Large intestine (tissue), 3 donors: ENCODE results near the gene FOXE1. TPM values are rescaled to one million over a fixed set of nuclear protein-coding genes. Genes with fewer than 3 reads are reported as not detected.

Source experiments
- DNase-seq, 2 donors: peaks; one replicate each; pipeline versions ENCODE4 v3.0.0 to v3.0.0-alpha.2; 2013
- H3K27ac ChIP-seq: one replicate; pipeline ENCODE4 v1.5.1; 2013; ENCODE audit warnings: low read length
- H3K27me3 ChIP-seq: 2 replicates; pipeline ENCODE4 v1.6.1; 2013; ENCODE audit warnings: low read length; ENCODE audit not compliant: control insufficient read depth, insufficient read depth
- H3K36me3 ChIP-seq: 2 replicates; pipeline ENCODE4 v1.6.1; 2013; ENCODE audit warnings: low read length; ENCODE audit not compliant: control insufficient read depth, insufficient read depth
- H3K4me1 ChIP-seq: one replicate; pipeline ENCODE4 v1.6.1; 2013; ENCODE audit warnings: low read length; ENCODE audit not compliant: control insufficient read depth, insufficient read depth
- H3K4me3 ChIP-seq: one replicate; pipeline ENCODE4 v1.5.1; 2013; ENCODE audit warnings: low read length
- H3K9me3 ChIP-seq: one replicate; pipeline ENCODE4 v1.6.1; 2013; ENCODE audit warnings: mild to moderate bottlenecking, low read depth, low read length, moderate library complexity; ENCODE audit not compliant: control insufficient read depth
- WGBS: methylation state at CpG from one replicate; pipeline ENCODE4 v1.1.5; 2013; ENCODE audit warnings: low lambda C conversion rate; ENCODE audit not compliant: insufficient coverage; 5-methylcytosine and 5-hydroxymethylcytosine counted together
- polyA plus RNA-seq: library from polyadenylated mRNA; unstranded; fragments of 120-200 nt; gene quantifications from one replicate; pipeline ENCODE4 v1.2.1, GENCODE V29; 2013

The FOXE1 gene
- polyA plus RNA-seq, 1 donor: 0.01 TPM

- no peak overlapping the region for H3K4me3 ChIP-seq
- no peak overlapping the region for H3K27ac ChIP-seq
- no peaks in the 10 kb centered on the region for H3K36me3 ChIP-seq
- DNase-seq: no peak
- H3K27me3 ChIP-seq: peaks cover 18% of the 10 kb centered on the region
- H3K9me3 ChIP-seq: no peaks in the 10 kb centered on the region
- no peaks in the 10 kb centered on the region for H3K4me1 ChIP-seq
- no CpG with 5 or more reads among the region's 1 CpG for WGBS
These were observed 33.3 kb upstream of the FOXE1 start for GRCh38 chr9:97819735-97820134.

- Histone ChIP-seq H3K9me3 (no peaks in the 10 kb centered on the region), H3K36me3 (no peaks in the 10 kb centered on the region), H3K27me3 (peaks cover 18% of the 10 kb centered on the region), H3K4me1 (no peaks in the 10 kb centered on the region), H3K27ac (no peak overlapping the region), H3K4me3 (no peak overlapping the region)
- DNase-seq: no peak
- WGBS: no CpG with 5 or more reads among the region's 1 CpG
These were observed 32.7 kb upstream of the FOXE1 start for GRCh38 chr9:97820373-97820772.

GRCh38 chr9:97830884-97831829, 21.9 kb upstream of the FOXE1 start:
- H3K9me3 ChIP-seq: no peaks in the 10 kb centered on the region
- H3K4me1 ChIP-seq: no peaks in the 10 kb centered on the region
- no CpG with 5 or more reads among the region's 15 CpGs for WGBS
- peaks cover 2% of the 10 kb centered on the region for H3K27me3 ChIP-seq
- peak in 1 of 2 donors; percentile 54 for DNase-seq
- H3K27ac ChIP-seq: no peak overlapping the region
- peak overlapping the region; percentile 9 for H3K4me3 ChIP-seq
- no peaks in the 10 kb centered on the region for H3K36me3 ChIP-seq

- Histone ChIP-seq H3K27me3 (no peaks in the 10 kb centered on the region), H3K4me3 (no peak overlapping the region), H3K27ac (no peak overlapping the region), H3K9me3 (no peaks in the 10 kb centered on the region), H3K4me1 (no peaks in the 10 kb centered on the region), H3K36me3 (no peaks in the 10 kb centered on the region)
- no peak for DNase-seq
- WGBS: no CpG with 5 or more reads among the region's 10 CpGs
These were observed 21.0 kb upstream of the FOXE1 start for GRCh38 chr9:97831843-97832636.

GRCh38 chr9:97840521-97840920, 12.5 kb upstream of the FOXE1 start:
- Histone ChIP-seq H3K4me3 (no peak overlapping the region), H3K36me3 (no peaks in the 10 kb centered on the region), H3K9me3 (no peaks in the 10 kb centered on the region), H3K4me1 (no peaks in the 10 kb centered on the region), H3K27me3 (peaks cover 21% of the 10 kb centered on the region), H3K27ac (no peak overlapping the region)
- no peak for DNase-seq

GRCh38 chr9:97842960-97843359, 10.1 kb upstream of the FOXE1 start:
- Histone ChIP-seq H3K36me3 (no peaks in the 10 kb centered on the region), H3K27ac (no peak overlapping the region), H3K4me1 (no peaks in the 10 kb centered on the region), H3K9me3 (peaks cover 1% of the 10 kb centered on the region), H3K27me3 (peaks cover 45% of the 10 kb centered on the region), H3K4me3 (no peak overlapping the region)
- DNase-seq: no peak
- no CpG with 5 or more reads among the region's 2 CpGs for WGBS

GRCh38 chr9:97845130-97845529, 7.9 kb upstream of the FOXE1 start:
- Histone ChIP-seq H3K9me3 (peaks cover 9% of the 10 kb centered on the region), H3K36me3 (no peaks in the 10 kb centered on the region), H3K4me1 (peaks cover 3% of the 10 kb centered on the region), H3K4me3 (no peak overlapping the region), H3K27me3 (peaks cover 59% of the 10 kb centered on the region), H3K27ac (no peak overlapping the region)
- WGBS: no CpG with 5 or more reads among the region's 2 CpGs
- DNase-seq: no peak

GRCh38 chr9:97845763-97846162, 7.3 kb upstream of the FOXE1 start:
- no CpG with 5 or more reads among the region's 2 CpGs for WGBS
- no peak for DNase-seq
- Histone ChIP-seq H3K36me3 (no peaks in the 10 kb centered on the region), H3K9me3 (peaks cover 9% of the 10 kb centered on the region), H3K4me3 (no peak overlapping the region), H3K4me1 (peaks cover 3% of the 10 kb centered on the region), H3K27me3 (peaks cover 66% of the 10 kb centered on the region), H3K27ac (no peak overlapping the region)

GRCh38 chr9:97846347-97846746, 6.7 kb upstream of the FOXE1 start:
- no peak for DNase-seq
- Histone ChIP-seq H3K9me3 (peaks cover 9% of the 10 kb centered on the region), H3K27me3 (peaks cover 71% of the 10 kb centered on the region), H3K27ac (no peak overlapping the region), H3K4me3 (no peak overlapping the region), H3K36me3 (no peaks in the 10 kb centered on the region), H3K4me1 (peaks cover 3% of the 10 kb centered on the region)
- no CpG with 5 or more reads among the region's 4 CpGs for WGBS

GRCh38 chr9:97847474-97848214, 5.4 kb upstream of the FOXE1 start:
- H3K4me3 ChIP-seq: no peak overlapping the region
- H3K27me3 ChIP-seq: peaks cover 81% of the 10 kb centered on the region
- no peaks in the 10 kb centered on the region for H3K36me3 ChIP-seq
- no peak overlapping the region for H3K27ac ChIP-seq
- DNase-seq: no peak
- peaks cover 15% of the 10 kb centered on the region for H3K9me3 ChIP-seq
- H3K4me1 ChIP-seq: peaks cover 6% of the 10 kb centered on the region
- no CpG with 5 or more reads among the region's 31 CpGs for WGBS
